Panc1 (cell line): ENCODE data around the gene PTMS. TPM values are rescaled to one million over a fixed set of nuclear protein-coding genes. Genes with fewer than 3 reads are reported as not detected.

Source experiments
- ATAC-seq: fragments of 200-7000 bp; cut with Tn5 transposase; 2 replicates; pipeline ENCODE4 v1.9.1; 2020; ENCODE audit warnings: mild to moderate bottlenecking, moderate library complexity
- BruUV-seq: library from RNA; stranded (reverse); fragments of 400-500 nt; replicated peaks from 2 replicates; lab custom pipeline; 2021; lab: Mats Ljungman, UMichigan
- CTCF ChIA-PET: fragments of 300-600 bp; sonication (Branson Sonifier 250); formaldehyde crosslinking; loops from one replicate; lab custom pipeline; 2022; ENCODE audit warnings: antibody characterized with exemption; lab: Charles Lee
- POLR2A ChIA-PET: fragments of 300-600 bp; sonication (Branson Sonifier 250); formaldehyde crosslinking; loops from one replicate; lab custom pipeline; 2022; ENCODE audit warnings: antibody characterized with exemption; lab: Charles Lee
- DNase-seq: peaks from one replicate; pipeline ENCODE4 v3.0.0-alpha.2; 2010; ENCODE audit warnings: low read depth, low spot score
- H3K27ac ChIP-seq: 2 replicates; pipeline ENCODE4 v1.5.1; 2011; ENCODE audit warnings: mild to moderate bottlenecking, low read length, inconsistent platforms
- H3K27me3 ChIP-seq: fragments of 200-500 bp; sonication (Bioruptor generic); 2 replicates; pipeline ENCODE4 v1.6.0; 2014; ENCODE audit warnings: low read length, inconsistent platforms; ENCODE audit not compliant: control insufficient read depth, insufficient read depth
- H3K36me3 ChIP-seq: fragments of 200-500 bp; sonication (Bioruptor generic); 2 replicates; pipeline ENCODE4 v1.5.1; 2014; ENCODE audit warnings: inconsistent platforms, mild to moderate bottlenecking, low read length, moderate library complexity; ENCODE audit not compliant: control insufficient read depth, insufficient read depth
- H3K4me1 ChIP-seq: 2 replicates; pipeline ENCODE4 v1.5.1; 2011; ENCODE audit warnings: inconsistent platforms, mild to moderate bottlenecking, low read length, moderate library complexity; ENCODE audit not compliant: control insufficient read depth, insufficient read depth
- H3K4me3 ChIP-seq, 2 experiments: 2 replicates each; pipeline ENCODE4 v1.5.1; 2011 to 2012; ENCODE audit warnings: low read depth in 2 of 2, low read length in 2 of 2, mild to moderate bottlenecking in 2 of 2, inconsistent platforms in 1 of 2, moderate library complexity in 1 of 2
- H3K9me3 ChIP-seq: fragments of 200-500 bp; sonication (Bioruptor generic); 2 replicates; pipeline ENCODE4 v1.5.1; 2014; ENCODE audit warnings: low read depth, mild to moderate bottlenecking, inconsistent platforms, low read length, moderate library complexity; ENCODE audit not compliant: control insufficient read depth, insufficient read depth
- CTCF ChIP-seq: fragments of 450-650 bp; IDR thresholded peaks from 2 replicates; pipeline ENCODE4 v1.5.1; 2017; ENCODE audit warnings: mild to moderate bottlenecking
- POLR2AphosphoS5 ChIP-seq: IDR thresholded peaks from 2 replicates; pipeline ENCODE4 v1.6.1; 2012; ENCODE audit warnings: mild to moderate bottlenecking, low read depth, low read length, moderate library complexity
- REST ChIP-seq, 2 experiments: IDR thresholded peaks; 2 replicates each; pipeline ENCODE4 v1.6.1; 2011 to 2012; ENCODE audit warnings: low read depth in 2 of 2, control low read depth in 1 of 2, low read length in 1 of 2, mild to moderate bottlenecking in 1 of 2, moderate library complexity in 1 of 2; ENCODE audit not compliant: insufficient read depth in 1 of 2
- SIN3A ChIP-seq: IDR thresholded peaks from 2 replicates; pipeline ENCODE4 v1.6.1; 2012; ENCODE audit warnings: low read depth, mild to moderate bottlenecking, low read length, moderate library complexity, borderline replicate concordance; ENCODE audit not compliant: insufficient read depth
- TCF7L2 ChIP-seq: IDR thresholded peaks from 2 replicates; pipeline ENCODE4 v1.6.1; 2011; ENCODE audit warnings: mild to moderate bottlenecking, low read depth, low read length, inconsistent platforms
- in situ Hi-C: cut with HindIII; loops from 2 replicates; pipeline ENCODE4 v1.10.0; 2016; ENCODE audit warnings: low sequenced_read_pairs, low pct_unique_long_range_greater_than_20kb
- intact Hi-C: fragments of 100-400 bp; cut with micrococcal nuclease; formaldehyde crosslinking; loops from one replicate; pipeline ENCODE4 v1.10.0; 2022; ENCODE audit not compliant: unreplicated experiment
- total RNA-seq: library from RNA; stranded (reverse); gene quantifications from one replicate; pipeline ENCODE4 v1.2.1, GENCODE V29; 2021; ENCODE audit not compliant: unreplicated experiment

Gene PTMS
- total RNA-seq, 1 experiment from 2014 or later = 395 TPM

- Histone ChIP-seq H3K36me3 (no peaks in the 10 kb centered on the region), H3K27ac (no peak overlapping the region), H3K9me3 (no peaks in the 10 kb centered on the region), H3K4me1 (no peaks in the 10 kb centered on the region), H3K27me3 (no peaks in the 10 kb centered on the region), H3K4me3 (no peak overlapping the region)
- no peak for ATAC-seq
- intact Hi-C loops = no loop called here
- ChIA-PET POLR2A (no interaction called here), CTCF (no interaction called here)
- in situ Hi-C loops = no loop called here
- BruUV-seq = no TSS peak
- no peak for DNase-seq
- TF ChIP-seq POLR2AphosphoS5 (no peak), TCF7L2 (no peak), SIN3A (no peak), REST (IDR thresholded peaks at IDR 0.05; ENCODE audit: insufficient read depth in 1 of 2, low read depth in 2 of 2, low read length in 1 of 2) (no peak), CTCF (no peak)
These were observed 18.6 kb downstream of the PTMS start for GRCh38 chr12:6784761-6785160.

GRCh38 chr12:6786416-6787094 lies 20.4 kb downstream of the PTMS start:
- no peaks in the 10 kb centered on the region for H3K36me3 ChIP-seq
- TF ChIP-seq TCF7L2 (no peak), REST (IDR thresholded peaks at IDR 0.05; ENCODE audit: insufficient read depth in 1 of 2, low read depth in 2 of 2, low read length in 1 of 2) (no peak), SIN3A (no peak), POLR2AphosphoS5 (no peak), CTCF (no peak)
- no peak overlapping the region for H3K27ac ChIP-seq
- POLR2A ChIA-PET = no interaction called here
- H3K4me3 ChIP-seq = no peak overlapping the region
- intact Hi-C loops (no loop called here), in situ Hi-C loops (no loop called here)
- no peak for ATAC-seq
- H3K9me3 ChIP-seq = no peaks in the 10 kb centered on the region
- no peaks in the 10 kb centered on the region for H3K4me1 ChIP-seq
- DNase-seq = no peak
- H3K27me3 ChIP-seq = no peaks in the 10 kb centered on the region
- CTCF ChIA-PET = no interaction called here
- no TSS peak for BruUV-seq
